ENCODE data around the gene LCN15. TPM values are rescaled to one million over a fixed set of nuclear protein-coding genes. Genes with fewer than 3 reads are reported as not detected.
"Not testable (repeated sequence)": the region's sequence is repeated elsewhere in the genome, so short reads cannot be mapped to it uniquely, and the experiment has no call there.

LCN15 gene
- total RNA-seq, 2 experiments from 2014 or later: not detected

- peak within 1 kb of the TSS; percentile 91 for H3K4me3 Mint-ChIP-seq
- no peaks in the 10 kb centered on the region for H3K36me3 Mint-ChIP-seq (ENCODE audit: low read depth)
- Histone ChIP-seq H3K9me3 (ENCODE audit: control insufficient read depth in 1 of 2, insufficient read depth in 1 of 2, low read length in 2 of 2) (no peaks in the 10 kb centered on the region), H3K4me3 (ENCODE audit: low read length) (peak within 1 kb of the TSS; percentile 77), H3K4me1 (ENCODE audit: insufficient read depth, low read length) (peaks cover 29% of the 10 kb centered on the region), H3K27me3 (ENCODE audit: control insufficient read depth in 1 of 2, insufficient read depth in 2 of 2, low read length in 2 of 2) (no peaks in the 10 kb centered on the region), H3K27ac (ENCODE audit: low read depth in 1 of 2, low read length in 2 of 2) (peak within 1 kb of the TSS; percentile 95), H3K36me3 (ENCODE audit: insufficient read depth, low read length) (peaks cover 14% of the 10 kb centered on the region)
- CTCF ChIA-PET: interaction anchor here (1.0 to 1.4 kb wide), 5 partner anchors 17 to 256 kb away, joined by 4 to 6 read pairs (median 4); partner anchors contain the start of genes AJM1, FBXW5, NPDC1 and RABL6
- intact Hi-C loops (cut with DNase I, micrococcal nuclease): loop anchor here in 1 of 2 experiments (1.0 to 10.0 kb wide), 3 partner anchors 9 to 664 kb away; partner anchors contain the start of genes C8G, FBXW5 and NSMF
- peak within 1 kb of the TSS; percentile 99 for H3K27ac Mint-ChIP-seq
- no peaks in the 10 kb centered on the region for H3K9me3 Mint-ChIP-seq
- DNase-seq: peak; percentile 99 to 100 (median 100)
- H3K4me1 Mint-ChIP-seq (ENCODE audit: low read depth): peaks cover 39% of the 10 kb centered on the region
- peak; percentile 83 for ATAC-seq (ENCODE audit: poor library complexity)
- H3K27me3 Mint-ChIP-seq: no peaks in the 10 kb centered on the region
- POLR2A ChIA-PET: interaction anchor here (0.6 to 4.4 kb wide), 14 partner anchors 8 to 450 kb away, joined by 3 to 30 read pairs (median 4); partner anchors contain the start of genes AJM1, MAN1B1, RABL6 and TRAF2
- TF ChIP-seq CTCF (IDR thresholded peaks at IDR 0.05): no peak
These were observed 26.6 kb upstream of the LCN15 start, which contains the start of gene TMEM141 for GRCh38 chr9:136790640-136791515. TSS of gene TMEM141 (plus strand) at chr9:136791344. CDS start at chr9:136791371, 27 bp downstream.

GRCh38 chr9:136789523-136789937, 25.2 kb upstream of the LCN15 start:
- CTCF ChIA-PET: interaction anchor here (1.4 kb wide), 1 partner anchor 53 kb away, joined by 4 read pairs; the partner anchor contains the start of gene AJM1
- peaks cover 37% of the 10 kb centered on the region for H3K4me1 Mint-ChIP-seq (ENCODE audit: low read depth)
- no peaks in the 10 kb centered on the region for H3K27me3 Mint-ChIP-seq
- Histone ChIP-seq H3K27me3 (ENCODE audit: control insufficient read depth in 1 of 2, insufficient read depth in 2 of 2, low read length in 2 of 2) (no peaks in the 10 kb centered on the region), H3K9me3 (ENCODE audit: control insufficient read depth in 1 of 2, insufficient read depth in 1 of 2, low read length in 2 of 2) (no peaks in the 10 kb centered on the region), H3K36me3 (ENCODE audit: insufficient read depth, low read length) (peaks cover 14% of the 10 kb centered on the region), H3K4me3 (ENCODE audit: low read length) (no peak overlapping the region), H3K4me1 (ENCODE audit: insufficient read depth, low read length) (peaks cover 29% of the 10 kb centered on the region), H3K27ac (ENCODE audit: low read depth in 1 of 2, low read length in 2 of 2) (no peak overlapping the region)
- no peaks in the 10 kb centered on the region for H3K9me3 Mint-ChIP-seq
- ATAC-seq (ENCODE audit: poor library complexity) (no peak), DNase-seq (no peak)
- no peaks in the 10 kb centered on the region for H3K36me3 Mint-ChIP-seq (ENCODE audit: low read depth)
- H3K27ac Mint-ChIP-seq: no peak overlapping the region
- POLR2A ChIA-PET: no interaction called here
- H3K4me3 Mint-ChIP-seq: no peak overlapping the region
- TF ChIP-seq CTCF (IDR thresholded peaks at IDR 0.05): no peak
- intact Hi-C loops (cut with DNase I, micrococcal nuclease): loop anchor here (5.0 to 10.0 kb wide), 4 partner anchors 275 to 448 kb away; partner anchors contain the start of genes RNF208 (in 1 of the 2) and SEC16A (in 1 of the 2)

- not testable (repeated sequence) for DNase-seq
These were observed 24.6 kb upstream of the LCN15 start for GRCh38 chr9:136788644-136789522.

More at GRCh38 chr9:136788644-136789522, 24.6 kb upstream of the LCN15 start:
- Histone ChIP-seq H3K4me1 (ENCODE audit: insufficient read depth, low read length) (peaks cover 29% of the 10 kb centered on the region), H3K36me3 (ENCODE audit: insufficient read depth, low read length) (peaks cover 14% of the 10 kb centered on the region)
- H3K9me3 ChIP-seq (ENCODE audit: control insufficient read depth in 1 of 2, insufficient read depth in 1 of 2, low read length in 2 of 2); POLR2A ChIA-PET; H3K27me3 ChIP-seq (ENCODE audit: control insufficient read depth in 1 of 2, insufficient read depth in 2 of 2, low read length in 2 of 2); H3K36me3 Mint-ChIP-seq (ENCODE audit: low read depth); H3K4me3 Mint-ChIP-seq; H3K27ac ChIP-seq (ENCODE audit: low read depth in 1 of 2, low read length in 2 of 2); H3K4me3 ChIP-seq (ENCODE audit: low read length); ATAC-seq (ENCODE audit: poor library complexity); H3K27me3 Mint-ChIP-seq; H3K9me3 Mint-ChIP-seq; H3K27ac Mint-ChIP-seq: not testable (repeated sequence)
- intact Hi-C loops (cut with DNase I, micrococcal nuclease): loop anchor here (5.0 to 10.0 kb wide), 4 partner anchors 276 to 448 kb away; partner anchors contain the start of genes RNF208 (in 1 of the 2) and SEC16A (in 1 of the 2)
- CTCF ChIA-PET: interaction anchor here (1.6 to 2.4 kb wide), 2 partner anchors 53 to 246 kb away, joined by 5 to 18 read pairs; partner anchors contain the start of gene AJM1
- H3K4me1 Mint-ChIP-seq (ENCODE audit: low read depth): peaks cover 37% of the 10 kb centered on the region
